B cell (primary cell): ENCODE measurements around the gene CELF6.

Experiments
- EZH2 ChIP-seq: IDR thresholded peaks from 2 replicates; pipeline ENCODE4 v1.6.1; 2012; ENCODE audit warnings: borderline replicate concordance, low read depth, mild to moderate bottlenecking, moderate library complexity, low read length; ENCODE audit not compliant: insufficient read depth, poor library complexity, severe bottlenecking
- TF ChIP-seq, protein P1 (sequence below): fragments of 200-600 bp; IDR thresholded peaks from one replicate; pipeline ENCODE4 v1.8.0; 2022; ENCODE audit warnings: antibody characterized with exemption, mild to moderate bottlenecking

DNA sequence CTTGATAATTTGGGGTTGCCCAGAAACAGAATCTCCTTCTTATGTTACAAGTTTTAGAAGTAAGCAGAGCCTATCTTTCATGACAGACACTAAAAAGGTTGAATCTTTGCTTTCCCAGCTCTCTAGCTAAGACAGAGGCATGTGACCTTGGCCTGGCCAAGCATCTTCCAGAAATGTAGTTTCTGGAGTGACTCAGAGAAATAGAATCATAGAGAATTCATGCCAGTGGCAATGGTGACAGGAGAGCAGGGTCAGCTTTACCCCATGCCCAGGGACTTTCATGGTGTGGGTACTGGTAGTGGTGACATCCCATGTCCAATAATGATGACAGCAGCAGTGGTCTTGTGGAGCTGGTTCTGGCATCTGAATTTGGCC lies 43.6 kb downstream of the CELF6 start:
- TF ChIP-seq, protein P1, sequence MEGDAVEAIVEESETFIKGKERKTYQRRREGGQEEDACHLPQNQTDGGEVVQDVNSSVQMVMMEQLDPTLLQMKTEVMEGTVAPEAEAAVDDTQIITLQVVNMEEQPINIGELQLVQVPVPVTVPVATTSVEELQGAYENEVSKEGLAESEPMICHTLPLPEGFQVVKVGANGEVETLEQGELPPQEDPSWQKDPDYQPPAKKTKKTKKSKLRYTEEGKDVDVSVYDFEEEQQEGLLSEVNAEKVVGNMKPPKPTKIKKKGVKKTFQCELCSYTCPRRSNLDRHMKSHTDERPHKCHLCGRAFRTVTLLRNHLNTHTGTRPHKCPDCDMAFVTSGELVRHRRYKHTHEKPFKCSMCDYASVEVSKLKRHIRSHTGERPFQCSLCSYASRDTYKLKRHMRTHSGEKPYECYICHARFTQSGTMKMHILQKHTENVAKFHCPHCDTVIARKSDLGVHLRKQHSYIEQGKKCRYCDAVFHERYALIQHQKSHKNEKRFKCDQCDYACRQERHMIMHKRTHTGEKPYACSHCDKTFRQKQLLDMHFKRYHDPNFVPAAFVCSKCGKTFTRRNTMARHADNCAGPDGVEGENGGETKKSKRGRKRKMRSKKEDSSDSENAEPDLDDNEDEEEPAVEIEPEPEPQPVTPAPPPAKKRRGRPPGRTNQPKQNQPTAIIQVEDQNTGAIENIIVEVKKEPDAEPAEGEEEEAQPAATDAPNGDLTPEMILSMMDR = no peak
- TF ChIP-seq EZH2 = no peak
